Measurements from ENCODE around the gene ZBTB45. TPM values are rescaled to one million over a fixed set of nuclear protein-coding genes. Genes with fewer than 3 reads are reported as not detected.

ZBTB45 gene
- total RNA-seq: 12.8 and 14.4 TPM in 2 replicates

GRCh38 chr19:58519355-58520256, at the start of gene ZBTB45:
Gene ZBTB45, minus strand, starts transcription at chr19:58519810. Its CDS starts 2,137 bp downstream, at chr19:58517673.

GRCh38 chr19:58558066-58558622, 38.5 kb upstream of the ZBTB45 start, which contains the start of gene UBE2M:
Gene UBE2M, minus strand, starts transcription at chr19:58558611. Its CDS starts 230 bp downstream, at chr19:58558381.

DNA sequence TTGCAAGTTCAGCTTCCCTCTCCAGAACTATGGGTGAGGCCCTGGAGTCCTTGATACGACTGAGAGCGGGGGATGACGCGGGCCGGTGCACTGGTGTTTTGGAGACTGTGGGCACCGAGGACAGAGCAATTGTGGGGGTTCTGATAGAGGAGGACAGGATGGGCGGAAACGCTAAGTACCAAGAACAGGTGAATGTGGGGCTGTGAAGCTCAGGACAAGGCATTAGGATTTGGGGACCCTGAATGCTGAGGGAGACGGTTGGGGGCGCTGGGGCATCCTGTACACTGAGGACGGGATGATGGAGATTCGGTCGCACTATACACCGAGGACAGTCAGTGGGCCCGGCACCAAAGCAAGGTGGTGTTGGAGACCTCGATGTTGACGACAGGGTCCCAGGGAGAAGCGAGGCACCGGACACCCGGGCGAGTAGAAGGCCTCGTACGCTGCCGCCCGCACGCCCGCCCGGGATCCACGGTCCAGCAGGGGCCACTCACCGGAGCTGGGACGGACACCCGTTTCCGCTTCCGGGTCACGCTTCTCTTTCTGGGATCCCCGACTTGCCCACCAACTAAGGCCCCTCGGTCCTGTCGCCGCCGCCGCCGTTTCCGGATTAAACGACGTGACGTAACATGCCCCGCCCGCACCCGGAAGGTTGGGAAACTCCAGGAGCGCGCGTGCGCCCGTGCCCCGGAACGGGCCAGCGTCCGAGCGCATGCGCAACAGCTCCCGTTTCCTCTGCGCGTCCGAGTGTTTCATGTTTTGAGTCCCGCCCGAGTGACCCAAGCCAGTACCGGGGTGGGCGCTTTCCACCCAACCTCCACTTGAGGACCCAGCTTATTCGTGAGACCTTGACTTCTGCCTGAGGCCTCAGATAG, 35.1 kb upstream of the ZBTB45 start, which contains the start of gene CHMP2A:
CHMP2A (minus strand) TSS at position 612 of the 875 bp plus-strand sequence. CDS start 893 bp downstream, outside the sequence.

GRCh38 chr19:58543826-58544590, 24.4 kb upstream of the ZBTB45 start, which contains the start of gene TRIM28:
Gene TRIM28, plus strand, starts transcription at chr19:58544064. Its CDS starts 694 bp downstream, at chr19:58544758.

GRCh38 chr19:58511353-58512208, 8.0 kb downstream of the ZBTB45 start, which contains the start of gene SLC27A5:
Gene SLC27A5, minus strand, starts transcription at chr19:58511992. Its CDS starts 37 bp downstream, at chr19:58511955.

GRCh38 chr19:58475714-58476497, 43.7 kb downstream of the ZBTB45 start, which contains the start of gene ZNF446:
Gene ZNF446, plus strand, starts transcription at chr19:58476352. Its CDS starts 867 bp downstream, at chr19:58477219.

GRCh38 chr19:58466760-58467589, 52.6 kb downstream of the ZBTB45 start, which contains the start of gene ZNF324:
Gene ZNF324, plus strand, starts transcription at chr19:58467080. Its CDS starts 2,106 bp downstream, at chr19:58469186.

Other genes starting within 250 kb of the ZBTB45 start
- gene ZNF8, start 240.9 kb downstream of the ZBTB45 start, total RNA-seq: 3.7 and 4.2 TPM in 2 replicates
- 52.1 and 56.0 TPM in 2 replicates for gene ERVK3-1, start 214.4 kb downstream of the ZBTB45 start, total RNA-seq
- 1.6 and 1.8 TPM in 2 replicates for gene ZSCAN22, start 192.8 kb downstream of the ZBTB45 start, total RNA-seq
- 56.7 and 57.5 TPM in 2 replicates for gene A1BG, start 166.3 kb downstream of the ZBTB45 start, total RNA-seq
- gene ZNF497, start 157.1 kb downstream of the ZBTB45 start, total RNA-seq: under 0.01 and 0.74 TPM in 2 replicates
- 0.89 and 2.4 TPM in 2 replicates for gene ZNF837, start 138.8 kb downstream of the ZBTB45 start, total RNA-seq
- gene RPS5, start 132.5 kb downstream of the ZBTB45 start, total RNA-seq: 2,682 and 2,963 TPM in 2 replicates
- gene RNF225, start 124.2 kb downstream of the ZBTB45 start, total RNA-seq: not detected in 2 replicates
- 8.2 and 13.1 TPM in 2 replicates for gene ZNF584, start 111.2 kb downstream of the ZBTB45 start, total RNA-seq
- gene ZNF132, start 79.7 kb downstream of the ZBTB45 start, total RNA-seq: 2.1 and 3.0 TPM in 2 replicates
- 5.5 and 6.2 TPM in 2 replicates for gene ZNF324B, start 68.2 kb downstream of the ZBTB45 start, total RNA-seq
- gene ZNF324, start 52.7 kb downstream of the ZBTB45 start, total RNA-seq: 7.7 and 9.1 TPM in 2 replicates
- gene ZNF446, start 43.5 kb downstream of the ZBTB45 start, total RNA-seq: 8.0 and 9.4 TPM in 2 replicates
- gene SLC27A5, start 7.8 kb downstream of the ZBTB45 start, total RNA-seq: 15.2 and 18.3 TPM in 2 replicates
- gene TRIM28, start 24.3 kb upstream of the ZBTB45 start, total RNA-seq: 474 and 516 TPM in 2 replicates
- 120 and 121 TPM in 2 replicates for gene CHMP2A, start 35.3 kb upstream of the ZBTB45 start, total RNA-seq
- 27.2 and 47.9 TPM in 2 replicates for gene UBE2M, start 38.8 kb upstream of the ZBTB45 start, total RNA-seq
- gene MZF1, start 53.5 kb upstream of the ZBTB45 start, total RNA-seq: 6.1 and 6.2 TPM in 2 replicates